Common myeloid progenitor, CD34-positive (primary cell): ENCODE data around the gene YY1. TPM values are rescaled to one million over a fixed set of nuclear protein-coding genes. Genes with fewer than 3 reads are reported as not detected.

Experiments
- CTCF ChIA-PET: fragments of 350-600 bp; sonication (Branson Sonifier 250); formaldehyde crosslinking; loops from one replicate; lab custom pipeline; 2021; ENCODE audit warnings: antibody characterized with exemption; lab: Charles Lee
- POLR2A ChIA-PET: fragments of 350-600 bp; sonication (Branson Sonifier 250); formaldehyde crosslinking; loops from one replicate; lab custom pipeline; 2021; ENCODE audit warnings: antibody characterized with exemption; lab: Charles Lee
- DNase-seq, 3 donors: peaks; one replicate each; pipeline versions ENCODE4 v3.0.0 to v3.0.0-alpha.2; 2013
- H3K27ac ChIP-seq, 2 experiments: 1 replicate in 1 of 2; 2 replicates in 1 of 2; pipeline ENCODE4 v1.7.0; 2013; ENCODE audit warnings: inconsistent platforms in 2 of 2, low read length in 2 of 2, mild to moderate bottlenecking in 2 of 2, low read depth in 1 of 2, moderate library complexity in 1 of 2; ENCODE audit not compliant: severe bottlenecking in 2 of 2, insufficient read depth in 1 of 2, poor library complexity in 1 of 2
- H3K27me3 ChIP-seq, 5 experiments: replicated peaks in 2 of 5; 1 replicate in 3 of 5; 2 replicates in 2 of 5; pipeline versions ENCODE4 v1.6.1 to v1.7.0; 2013; ENCODE audit warnings: low read length in 4 of 5, mild to moderate bottlenecking in 2 of 5, moderate library complexity in 2 of 5, inconsistent platforms in 1 of 5; ENCODE audit not compliant: insufficient read depth in 5 of 5, control insufficient read depth in 4 of 5
- H3K36me3 ChIP-seq, 4 experiments: 1 replicate in 2 of 4; 2 replicates in 2 of 4; pipeline versions ENCODE4 v1.6.1 to v1.7.0; 2013; ENCODE audit warnings: low read length in 3 of 4, control low read depth in 1 of 4, mild to moderate bottlenecking in 1 of 4; ENCODE audit not compliant: control insufficient read depth in 4 of 4, insufficient read depth in 4 of 4
- H3K4me1 ChIP-seq, 4 experiments: 1 replicate in 3 of 4; 2 replicates in 1 of 4; pipeline versions ENCODE4 v1.6.1 to v1.7.1; 2013; ENCODE audit warnings: low read length in 3 of 4, mild to moderate bottlenecking in 3 of 4, control low read depth in 1 of 4, inconsistent platforms in 1 of 4, moderate library complexity in 1 of 4; ENCODE audit not compliant: control insufficient read depth in 4 of 4, insufficient read depth in 4 of 4; ENCODE audit errors: control extremely low read depth in 1 of 4
- H3K4me3 ChIP-seq, 7 experiments: 1 replicate in 4 of 7; 2 replicates in 3 of 7; pipeline versions ENCODE4 v1.5.1 to v1.7.0; 2013; ENCODE audit warnings: mild to moderate bottlenecking in 7 of 7, low read length in 6 of 7, moderate library complexity in 6 of 7, inconsistent platforms in 2 of 7, low read depth in 2 of 7, control low read depth in 1 of 7; ENCODE audit not compliant: insufficient read depth in 4 of 7, control insufficient read depth in 1 of 7; ENCODE audit errors: extremely low read depth in 1 of 7
- H3K9me3 ChIP-seq, 5 experiments: 1 replicate in 4 of 5; 2 replicates in 1 of 5; pipeline versions ENCODE4 v1.6.1 to v1.7.1; 2013; ENCODE audit warnings: low read length in 4 of 5, mild to moderate bottlenecking in 2 of 5, inconsistent platforms in 1 of 5, low read depth in 1 of 5, moderate library complexity in 1 of 5; ENCODE audit not compliant: control insufficient read depth in 4 of 5, insufficient read depth in 2 of 5; ENCODE audit errors: control extremely low read depth in 1 of 5
- WGBS: methylation state at CpG from one replicate; pipeline ENCODE4 v1.1.5; 2013; ENCODE audit not compliant: insufficient coverage; 5-methylcytosine and 5-hydroxymethylcytosine counted together
- polyA plus RNA-seq: library from polyadenylated mRNA; unstranded; fragments of 120-200 nt; gene quantifications from one replicate; pipeline ENCODE4 v1.2.1, GENCODE V29; 2013

YY1 gene
- 92.7 TPM for polyA plus RNA-seq

DNA sequence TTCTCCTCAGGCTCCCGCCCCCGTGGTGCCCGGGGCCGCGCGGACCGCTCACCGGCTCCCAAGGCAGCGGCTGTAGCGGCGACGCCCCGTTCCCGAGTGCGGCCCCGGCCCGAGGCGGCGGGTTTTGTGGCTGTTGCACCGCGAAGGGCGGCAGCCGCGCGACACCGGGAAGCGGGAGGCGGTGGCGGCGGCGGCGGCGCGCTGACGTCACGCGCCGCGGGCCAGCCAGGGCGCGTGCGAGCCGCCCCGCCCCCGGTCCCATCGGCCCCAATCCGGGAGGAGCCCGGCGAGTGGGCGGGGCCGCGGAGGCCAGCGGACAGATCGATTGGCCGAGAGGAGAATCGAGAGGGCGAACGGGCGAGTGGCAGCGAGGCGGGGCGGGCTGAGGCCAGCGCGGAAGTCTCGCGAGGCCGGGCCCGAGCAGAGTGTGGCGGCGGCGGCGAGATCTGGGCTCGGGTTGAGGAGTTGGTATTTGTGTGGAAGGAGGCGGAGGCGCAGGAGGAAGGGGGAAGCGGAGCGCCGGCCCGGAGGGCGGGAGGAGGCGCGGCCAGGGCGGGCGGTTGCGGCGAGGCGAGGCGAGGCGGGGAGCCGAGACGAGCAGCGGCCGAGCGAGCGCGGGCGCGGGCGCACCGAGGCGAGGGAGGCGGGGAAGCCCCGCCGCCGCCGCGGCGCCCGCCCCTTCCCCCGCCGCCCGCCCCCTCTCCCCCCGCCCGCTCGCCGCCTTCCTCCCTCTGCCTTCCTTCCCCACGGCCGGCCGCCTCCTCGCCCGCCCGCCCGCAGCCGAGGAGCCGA is at the start of gene YY1:
YY1 (plus strand) TSS at position 726 of the 792 bp plus-strand sequence. CDS start 101 bp downstream, outside the sequence.
- CTCF ChIA-PET: interaction anchor here (1.1 to 8.2 kb wide), 3 partner anchors 16 to 45 kb away, joined by 3 to 86 read pairs (median 25); no protein-coding TSS in a partner anchor
- 0% methylated on average over 57 of the region's 125 CpGs for WGBS
- peak within 1 kb of the TSS; percentile 92 to 100 (median 96) for H3K4me3 ChIP-seq
- H3K27ac ChIP-seq: peak within 1 kb of the TSS; percentile 92 to 98
- peaks cover 0 to 14% (median 2%) of the 10 kb centered on the region in 4 experiments for H3K36me3 ChIP-seq
- no peaks in the 10 kb centered on the region for H3K9me3 ChIP-seq
- no peaks in the 10 kb centered on the region for H3K27me3 ChIP-seq
- POLR2A ChIA-PET: interaction anchor here (1.0 to 2.5 kb wide), 3 partner anchors 43 to 58 kb away, joined by 4 to 10 read pairs (median 5); no protein-coding TSS in a partner anchor
- DNase-seq: peak; percentile 98 to 99 (median 99)
- H3K4me1 ChIP-seq: peaks cover 33 to 56% (median 48%) of the 10 kb centered on the region in 4 experiments

DNA sequence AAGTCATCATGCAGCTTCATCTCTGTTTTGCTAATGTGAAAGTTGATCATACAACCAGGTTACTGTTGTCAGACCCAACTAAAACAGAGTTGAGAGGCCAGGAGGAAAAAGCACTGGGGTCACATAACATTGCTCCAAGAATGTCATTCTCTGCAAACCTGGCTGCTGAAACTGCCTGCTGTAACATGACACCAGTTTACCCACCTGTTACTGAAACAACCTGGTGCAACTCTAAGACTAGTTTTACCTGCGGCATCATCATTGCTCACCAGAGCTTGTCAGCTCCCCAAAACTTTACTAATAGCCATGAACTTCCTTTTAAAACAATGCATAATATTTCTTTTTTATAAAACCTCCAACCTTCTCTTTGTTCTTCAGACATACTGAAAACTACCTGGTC is 48.8 kb upstream of the YY1 start:
- ChIA-PET CTCF (interaction anchor here (0.7 to 5.1 kb wide), 8 partner anchors 11 to 82 kb away, joined by 3 to 61 read pairs (median 7); no protein-coding TSS in a partner anchor), POLR2A (interaction anchor here (0.6 kb wide), 1 partner anchor 44 kb away, joined by 3 read pairs; no protein-coding TSS in a partner anchor)
- Histone ChIP-seq H3K27me3 (no peaks in the 10 kb centered on the region), H3K27ac (no peak overlapping the region), H3K9me3 (no peaks in the 10 kb centered on the region), H3K36me3 (no peaks in the 10 kb centered on the region), H3K4me3 (no peak overlapping the region), H3K4me1 (peaks cover 0 to 18% (median 14%) of the 10 kb centered on the region in 4 experiments)
- peak in 2 of 3 donors; percentile 26 to 33 for DNase-seq
- WGBS: 91% methylated on average over 1 of the region's 1 CpG

DNA sequence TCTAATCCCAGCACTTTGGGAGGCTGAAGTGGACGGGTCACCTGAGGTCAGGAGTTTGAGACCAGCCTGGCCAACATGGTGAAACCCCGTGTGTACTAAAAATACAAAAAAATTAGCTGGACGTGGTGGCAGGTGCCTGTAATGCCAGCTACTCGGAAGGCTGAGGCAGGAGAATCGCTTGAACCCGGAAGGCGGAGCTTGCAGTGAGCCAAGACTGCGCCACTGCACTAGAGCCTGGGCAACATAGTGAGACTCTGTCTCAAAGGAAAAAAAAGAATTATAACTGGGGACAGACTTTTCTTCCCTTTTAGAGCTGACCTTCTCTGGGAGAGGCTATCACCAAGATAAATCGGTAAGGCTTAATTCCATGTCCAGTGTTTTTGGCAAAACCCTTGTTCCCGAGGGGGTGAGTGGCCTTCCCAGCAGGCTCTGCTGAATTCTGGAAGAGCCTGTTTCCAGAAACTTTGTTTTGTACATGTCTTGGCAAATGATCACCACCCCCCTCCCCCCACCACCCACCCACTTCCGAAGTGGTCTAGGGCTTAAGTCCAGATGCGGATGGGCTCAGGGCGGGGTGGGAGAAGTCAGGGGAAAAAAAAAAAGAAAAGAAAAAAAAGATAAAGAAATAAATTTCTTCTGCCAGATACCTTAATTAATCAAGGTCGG is 47.2 kb upstream of the YY1 start:
- WGBS: 96% methylated on average over 9 of the region's 14 CpGs
- Histone ChIP-seq H3K9me3 (no peaks in the 10 kb centered on the region), H3K27me3 (no peaks in the 10 kb centered on the region), H3K4me1 (peaks cover 0 to 18% (median 14%) of the 10 kb centered on the region in 4 experiments), H3K36me3 (no peaks in the 10 kb centered on the region), H3K4me3 (no peak overlapping the region), H3K27ac (peak overlapping the region in 1 of 2 experiments; percentile 77)
- POLR2A ChIA-PET: interaction anchor here (0.6 to 2.6 kb wide), 3 partner anchors 23 to 170 kb away, joined by 3 to 8 read pairs (median 4); no protein-coding TSS in a partner anchor
- CTCF ChIA-PET: interaction anchor here (0.6 to 5.1 kb wide), 30 partner anchors 7 to 210 kb away, joined by 3 to 61 read pairs (median 7); no protein-coding TSS in a partner anchor
- no peak for DNase-seq

DNA sequence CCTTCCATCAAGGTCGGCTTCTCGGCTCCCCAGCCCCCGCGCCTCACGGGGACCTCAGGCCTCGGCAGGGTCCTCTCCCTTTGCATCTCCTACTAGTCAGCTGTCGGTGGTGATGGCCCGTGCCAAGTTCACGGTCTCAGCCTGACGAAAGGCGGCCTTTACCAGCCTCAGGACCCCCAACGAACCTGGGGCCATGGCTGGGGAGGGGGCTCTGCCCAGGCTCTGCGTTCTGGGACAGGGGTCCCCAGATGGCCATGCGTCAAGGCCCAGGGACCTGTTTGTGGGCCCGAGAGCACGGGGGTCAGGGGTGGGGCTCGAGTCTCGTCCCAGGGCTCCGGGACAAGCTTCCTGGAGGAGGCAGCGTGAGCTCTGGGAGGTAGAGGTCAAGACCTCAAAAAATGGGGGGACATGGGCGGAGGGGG is 46.7 kb upstream of the YY1 start:
- peak overlapping the region in 6 of 7 experiments; percentile 19 to 70 (median 46) for H3K4me3 ChIP-seq
- ChIA-PET POLR2A (interaction anchor here (0.6 to 2.6 kb wide), 5 partner anchors 22 to 169 kb away, joined by 3 to 10 read pairs (median 4); no protein-coding TSS in a partner anchor), CTCF (interaction anchor here (0.6 to 5.1 kb wide), 44 partner anchors 8 to 215 kb away, joined by 3 to 61 read pairs (median 5); no protein-coding TSS in a partner anchor)
- H3K27ac ChIP-seq: peak overlapping the region; percentile 54 to 77
- peak in 1 of 3 donors; percentile 11 for DNase-seq
- WGBS: 57% methylated on average over 16 of the region's 21 CpGs
- H3K36me3 ChIP-seq: no peaks in the 10 kb centered on the region
- H3K27me3 ChIP-seq: no peaks in the 10 kb centered on the region
- H3K4me1 ChIP-seq: peaks cover 0 to 18% (median 14%) of the 10 kb centered on the region in 4 experiments
- H3K9me3 ChIP-seq: no peaks in the 10 kb centered on the region

DNA sequence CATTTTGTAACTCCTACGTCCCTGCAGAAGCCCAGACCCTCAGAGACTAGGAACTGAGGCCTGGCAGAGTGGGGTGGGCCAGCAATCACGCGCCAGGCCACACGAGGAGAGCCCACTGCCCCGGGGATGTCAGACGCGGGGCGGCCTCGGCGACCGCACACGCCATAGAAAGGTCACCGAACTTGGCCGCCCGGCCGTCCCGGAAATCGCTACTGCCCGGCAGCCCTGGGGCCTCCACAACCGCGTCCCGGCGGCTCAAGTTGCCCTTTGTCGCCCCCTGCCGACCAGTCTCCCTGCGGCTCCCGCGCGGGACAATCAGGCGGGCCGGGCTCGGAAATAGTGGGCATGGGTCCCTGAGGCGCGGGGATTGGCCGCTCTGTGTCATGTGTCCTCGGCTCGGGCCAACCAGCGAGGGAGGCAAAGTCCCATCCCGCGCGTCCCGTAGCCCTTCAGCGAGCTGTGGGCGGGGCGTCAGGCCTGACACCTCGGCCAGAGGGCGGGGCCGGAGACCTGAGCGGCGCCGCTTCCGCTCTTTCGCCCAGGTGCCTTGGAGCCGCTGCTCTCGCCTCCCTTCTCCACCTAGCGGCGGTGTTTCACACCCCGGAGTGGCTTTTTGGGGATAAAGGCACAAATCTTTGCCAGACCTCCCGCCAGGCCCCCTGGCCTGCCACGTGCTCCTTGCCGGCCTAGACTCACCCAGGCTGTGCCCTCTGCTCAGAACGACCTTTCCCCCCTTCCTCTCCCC is 46.1 kb upstream of the YY1 start:
- CTCF ChIA-PET: interaction anchor here (0.6 to 5.1 kb wide), 54 partner anchors 8 to 217 kb away, joined by 3 to 61 read pairs (median 5); no protein-coding TSS in a partner anchor
- under 1% methylated on average over 59 of the region's 62 CpGs for WGBS
- DNase-seq: peak; percentile 98 to 99 (median 99)
- H3K27ac ChIP-seq: peak overlapping the region; percentile 54 to 77
- H3K9me3 ChIP-seq: no peaks in the 10 kb centered on the region
- H3K36me3 ChIP-seq: no peaks in the 10 kb centered on the region
- POLR2A ChIA-PET: interaction anchor here (0.6 to 2.6 kb wide), 7 partner anchors 22 to 168 kb away, joined by 3 to 10 read pairs (median 3); no protein-coding TSS in a partner anchor
- peak overlapping the region in 6 of 7 experiments; percentile 25 to 70 (median 52) for H3K4me3 ChIP-seq
- H3K27me3 ChIP-seq: no peaks in the 10 kb centered on the region
- peaks cover 0 to 18% (median 14%) of the 10 kb centered on the region in 4 experiments for H3K4me1 ChIP-seq
